Neural progenitor cell (in vitro differentiated cells): ENCODE measurements around the gene SYCE1. TPM values are rescaled to one million over a fixed set of nuclear protein-coding genes. Genes with fewer than 3 reads are reported as not detected.

ENCODE experiments used
- DNase-seq: peaks from one replicate; pipeline ENCODE4 v3.0.0-alpha.2; 2016; ENCODE audit warnings: low spot score
- H2AFZ ChIP-seq: fragments of 200-600 bp; sonication (generic); replicated peaks from 2 replicates; pipeline ENCODE4 v1.6.1; 2016; ENCODE audit warnings: antibody characterized with exemption
- H3F3A ChIP-seq: fragments of 200-600 bp; sonication (generic); 2 replicates; pipeline ENCODE4 v1.6.1; 2016; ENCODE audit warnings: antibody characterized with exemption, low read depth
- H3K27ac ChIP-seq: fragments of 200-600 bp; sonication (generic); 2 replicates; pipeline ENCODE4 v1.5.1; 2016; ENCODE audit warnings: mild to moderate bottlenecking
- H3K27me3 ChIP-seq: fragments of 200-600 bp; sonication (generic); 2 replicates; pipeline ENCODE4 v1.6.1; 2016; ENCODE audit warnings: mild to moderate bottlenecking, moderate library complexity
- H3K36me3 ChIP-seq: fragments of 200-600 bp; sonication (generic); 2 replicates; pipeline ENCODE4 v1.5.1; 2016
- H3K4me1 ChIP-seq: fragments of 200-600 bp; sonication (generic); 2 replicates; pipeline ENCODE4 v1.6.1; 2016; ENCODE audit warnings: mixed run types
- H3K4me2 ChIP-seq: fragments of 200-600 bp; sonication (generic); 2 replicates; pipeline ENCODE4 v1.6.1; 2016
- H3K4me3 ChIP-seq: fragments of 200-600 bp; sonication (generic); 2 replicates; pipeline ENCODE4 v1.5.1; 2016
- H3K79me2 ChIP-seq: fragments of 200-600 bp; sonication (generic); 2 replicates; pipeline ENCODE4 v1.6.1; 2016; ENCODE audit warnings: low read depth
- H3K9ac ChIP-seq: fragments of 200-600 bp; sonication (generic); 2 replicates; pipeline ENCODE4 v1.6.1; 2016
- H3K9me3 ChIP-seq: fragments of 200-600 bp; sonication (generic); 2 replicates; pipeline ENCODE4 v1.5.1; 2016; ENCODE audit warnings: low read depth
- H4K20me1 ChIP-seq: fragments of 200-600 bp; sonication (generic); 2 replicates; pipeline ENCODE4 v1.6.1; 2016; ENCODE audit warnings: low read depth
- H3K27ac Mint-ChIP-seq: 3 replicates; pipeline ENCODE4 v1.8.0; 2021; ENCODE audit warnings: mixed read lengths
- H3K27me3 Mint-ChIP-seq: 2 replicates; pipeline ENCODE4 v1.8.0; 2022; ENCODE audit warnings: low read depth, mild to moderate bottlenecking, inconsistent platforms, moderate library complexity, mixed read lengths; ENCODE audit not compliant: insufficient read depth
- H3K36me3 Mint-ChIP-seq: 3 replicates; pipeline ENCODE4 v1.8.0; 2021; ENCODE audit warnings: mixed read lengths
- H3K4me1 Mint-ChIP-seq: 3 replicates; pipeline ENCODE4 v1.8.0; 2021; ENCODE audit warnings: mixed read lengths
- H3K4me3 Mint-ChIP-seq: 3 replicates; pipeline ENCODE4 v1.8.0; 2021; ENCODE audit warnings: mild to moderate bottlenecking, moderate library complexity, mixed read lengths
- H3K9me3 Mint-ChIP-seq: 3 replicates; pipeline ENCODE4 v1.8.0; 2020; ENCODE audit warnings: mixed read lengths
- CTCF ChIP-seq: fragments of 200-600 bp; sonication (generic); IDR thresholded peaks from 2 replicates; pipeline ENCODE4 v1.5.1; 2017; ENCODE audit warnings: antibody characterized with exemption, mild to moderate bottlenecking
- EZH2 ChIP-seq: fragments of 200-600 bp; sonication (generic); IDR thresholded peaks from 2 replicates; pipeline ENCODE4 v1.6.1; 2017; ENCODE audit warnings: antibody characterized with exemption, mild to moderate bottlenecking, moderate library complexity
- EZH2phosphoT487 ChIP-seq: fragments of 200-600 bp; sonication (generic); IDR thresholded peaks from 2 replicates; pipeline ENCODE4 v1.6.1; 2017; ENCODE audit warnings: antibody characterized with exemption
- total RNA-seq: library from RNA; depleted of rRNA; stranded (reverse); fragments of >200 nt; gene quantifications from 2 replicates; pipeline ENCODE4 v1.2.3, GENCODE V29; 2015; ENCODE audit warnings: low replicate concordance

SYCE1 gene
- total RNA-seq, 1 donor from 2014 or later, result not detected

DNA sequence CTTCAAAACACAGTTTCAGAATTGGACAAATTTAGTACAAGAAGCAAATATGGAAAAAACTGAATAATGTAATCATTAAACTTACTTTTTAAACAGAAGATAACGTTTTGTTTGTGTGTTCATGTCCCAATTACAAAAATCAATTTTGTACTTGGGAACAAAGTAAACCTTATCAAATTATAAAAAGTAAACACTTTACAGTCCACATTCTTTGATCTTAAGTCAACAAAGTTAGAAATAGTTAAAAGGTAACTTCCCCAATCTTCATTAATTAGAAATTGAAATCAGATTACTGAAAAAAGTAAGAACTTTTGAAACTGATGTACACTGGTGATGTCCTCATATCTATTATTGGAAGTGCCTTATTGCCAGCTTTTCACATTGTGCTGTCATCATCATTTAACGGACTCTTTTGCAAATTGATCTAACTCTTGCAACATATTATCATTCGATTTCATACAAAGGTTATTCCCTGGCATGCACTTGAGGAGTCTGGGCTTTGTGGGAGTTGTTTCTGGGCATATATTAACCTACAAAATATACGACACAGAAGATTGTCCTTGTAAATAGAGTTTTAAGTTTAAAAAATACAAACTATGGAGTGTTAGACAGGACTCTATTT, 53.4 kb downstream of the SYCE1 start:
- H3K36me3 ChIP-seq, result no peaks in the 10 kb centered on the region
- Mint-ChIP-seq H3K36me3 (no peaks in the 10 kb centered on the region), H3K27me3 (peaks cover 2% of the 10 kb centered on the region), H3K27ac (no peak overlapping the region), H3K4me3 (no peak overlapping the region), H3K4me1 (no peaks in the 10 kb centered on the region), H3K9me3 (peaks cover 2% of the 10 kb centered on the region)
- no peak overlapping the region for H3K4me3 ChIP-seq
- no peak overlapping the region for H3K4me2 ChIP-seq
- H3F3A ChIP-seq, result no peaks in the 10 kb centered on the region
- no peak overlapping the region for H3K27ac ChIP-seq
- no peaks in the 10 kb centered on the region for H3K79me2 ChIP-seq
- H3K9ac ChIP-seq, result no peak overlapping the region
- H3K27me3 ChIP-seq, result no peaks in the 10 kb centered on the region
- H3K4me1 ChIP-seq, result no peaks in the 10 kb centered on the region
- peaks cover 15% of the 10 kb centered on the region for H3K9me3 ChIP-seq
- no peaks in the 10 kb centered on the region for H4K20me1 ChIP-seq
- TF ChIP-seq EZH2phosphoT487 (no peak), EZH2 (no peak)
- no peak overlapping the region for H2AFZ ChIP-seq
- DNase-seq, result no peak

DNA sequence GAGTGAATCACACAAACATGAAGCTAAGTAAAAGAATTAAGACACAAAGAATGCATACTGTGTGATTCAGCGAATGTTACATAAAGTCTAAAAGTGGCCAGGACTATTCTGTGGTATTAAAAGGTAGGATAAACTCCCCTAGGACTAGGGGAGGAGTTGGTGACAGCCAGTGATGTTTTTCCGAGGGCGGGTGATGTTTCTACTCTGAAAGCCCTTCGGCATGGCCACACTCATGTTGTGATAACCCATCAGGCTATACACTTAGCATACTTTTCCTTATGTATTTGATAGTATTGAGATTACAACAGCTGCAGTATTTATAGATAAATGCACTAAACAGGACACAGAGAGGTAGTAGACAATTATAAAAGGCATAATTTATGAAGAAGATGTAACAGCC, 54.0 kb downstream of the SYCE1 start:
- no peak overlapping the region for H3K4me3 Mint-ChIP-seq
- no peaks in the 10 kb centered on the region for H3K4me1 Mint-ChIP-seq
- no peak for DNase-seq
- no peaks in the 10 kb centered on the region for H3K4me1 ChIP-seq
- no peak overlapping the region for H3K9ac ChIP-seq
- H3K27me3 Mint-ChIP-seq, result peaks cover 2% of the 10 kb centered on the region
- H3K27ac ChIP-seq, result no peak overlapping the region
- H3K9me3 Mint-ChIP-seq, result peaks cover 2% of the 10 kb centered on the region
- no peak for TF ChIP-seq CTCF
- TF ChIP-seq EZH2phosphoT487, result no peak
- no peak for TF ChIP-seq EZH2
- no peaks in the 10 kb centered on the region for H3K79me2 ChIP-seq
- no peaks in the 10 kb centered on the region for H3F3A ChIP-seq
- no peaks in the 10 kb centered on the region for H4K20me1 ChIP-seq
- no peak overlapping the region for H3K4me3 ChIP-seq
- no peaks in the 10 kb centered on the region for H3K27me3 ChIP-seq
- peaks cover 15% of the 10 kb centered on the region for H3K9me3 ChIP-seq
- no peak overlapping the region for H3K27ac Mint-ChIP-seq
- H3K36me3 ChIP-seq, result no peaks in the 10 kb centered on the region
- H3K4me2 ChIP-seq, result no peak overlapping the region
- H3K36me3 Mint-ChIP-seq, result no peaks in the 10 kb centered on the region
- no peak overlapping the region for H2AFZ ChIP-seq

GRCh38 chr10:133509700-133510099, 55.7 kb downstream of the SYCE1 start:
- TF ChIP-seq EZH2 (no peak), CTCF (no peak), EZH2phosphoT487 (no peak)

More at GRCh38 chr10:133509700-133510099, 55.7 kb downstream of the SYCE1 start:
- H3K27me3 ChIP-seq, result no peaks in the 10 kb centered on the region
- no peaks in the 10 kb centered on the region for H3K79me2 ChIP-seq
- H3K4me1 ChIP-seq, result no peaks in the 10 kb centered on the region
- H2AFZ ChIP-seq, result no peak overlapping the region
- no peak overlapping the region for H3K4me3 Mint-ChIP-seq
- DNase-seq, result no peak
- peaks cover 2% of the 10 kb centered on the region for H3K9me3 Mint-ChIP-seq
- H3K4me1 Mint-ChIP-seq, result no peaks in the 10 kb centered on the region
- no peak overlapping the region for H3K27ac ChIP-seq
- peaks cover 15% of the 10 kb centered on the region for H3K9me3 ChIP-seq
- H3K27ac Mint-ChIP-seq, result no peak overlapping the region
- H3K36me3 ChIP-seq, result no peaks in the 10 kb centered on the region
- no peaks in the 10 kb centered on the region for H3F3A ChIP-seq
- no peak overlapping the region for H3K4me2 ChIP-seq
- no peaks in the 10 kb centered on the region for H4K20me1 ChIP-seq
- H3K4me3 ChIP-seq, result no peak overlapping the region
- peaks cover 3% of the 10 kb centered on the region for H3K27me3 Mint-ChIP-seq
- H3K9ac ChIP-seq, result no peak overlapping the region
- H3K36me3 Mint-ChIP-seq, result no peaks in the 10 kb centered on the region

Other genes with a start within 250 kb of the SYCE1 start
- gene CALY, start 228.7 kb downstream of the SYCE1 start, total RNA-seq, result 1.6 TPM in 1 of 2 replicates, not detected in the other
- 0.62 TPM in 1 of 2 replicates, not detected in the other for gene PRAP1, start 218.2 kb downstream of the SYCE1 start, total RNA-seq
- gene FUOM, start 207.6 kb downstream of the SYCE1 start, total RNA-seq, result 9.3 and 20.5 TPM in 2 replicates
- gene ECHS1, start 192.2 kb downstream of the SYCE1 start, total RNA-seq, result 77.4 and 91.9 TPM in 2 replicates
- 4.6 and 8.2 TPM in 2 replicates for gene PAOX, start 186.3 kb downstream of the SYCE1 start, total RNA-seq
- 28.0 and 28.8 TPM in 2 replicates for gene MTG1, start 171.4 kb downstream of the SYCE1 start, total RNA-seq
- gene SPRN, start 141.0 kb downstream of the SYCE1 start, total RNA-seq, result 0.06 and 0.12 TPM in 2 replicates
- gene SCART1, start 111.6 kb downstream of the SYCE1 start, total RNA-seq, result 0.49 and 1.1 TPM in 2 replicates
- gene CYP2E1, start 38.2 kb downstream of the SYCE1 start, total RNA-seq, result 0.36 and 0.50 TPM in 2 replicates
- not detected in 2 replicates for gene FRG2B, start 61.2 kb upstream of the SYCE1 start, total RNA-seq